HepG2 (cell line): Measurements from ENCODE around the gene AQP12A. TPM values are rescaled to one million over a fixed set of nuclear protein-coding genes. Genes with fewer than 3 reads are reported as not detected.

Experiments
- ATAC-seq: fragments of 200-7000 bp; cut with Tn5 transposase; 3 replicates; pipeline ENCODE4 v1.9.1; 2020; ENCODE audit warnings: mild to moderate bottlenecking, moderate library complexity
- BruUV-seq: library from RNA; stranded (reverse); fragments of 400-500 nt; replicated peaks from 2 replicates; lab custom pipeline; 2021; lab: Mats Ljungman, UMichigan
- CTCF ChIA-PET: fragments of 300-600 bp; formaldehyde crosslinking; extraction: SDS; loops from one replicate; lab custom pipeline; 2021; ENCODE audit warnings: low total read pairs, inconsistent platforms, low intra/inter-chr PET ratio; lab: Yijun Ruan, JAX
- POLR2A ChIA-PET: fragments of 350-600 bp; sonication (Branson Sonifier 250); formaldehyde crosslinking; loops from one replicate; lab custom pipeline; 2020; ENCODE audit warnings: antibody characterized with exemption, inconsistent platforms; lab: Yijun Ruan, JAX
- DNase-seq: peaks from one replicate; pipeline ENCODE4 v3.0.0-alpha.2; 2015; ENCODE audit warnings: low spot score
- FAIRE-seq: peaks from 3 replicates; lab custom pipeline; 2011; peaks lifted over from hg19 to GRCh38; lab: Jason Lieb, UNC
- H2AFZ ChIP-seq: one replicate; pipeline ENCODE4 v1.6.1; 2011; ENCODE audit warnings: low read length, inconsistent platforms
- H3K27ac ChIP-seq: fragments of 300-600 bp; 3 replicates; pipeline ENCODE4 v1.8.0; 2011; ENCODE audit warnings: mixed run types, mild to moderate bottlenecking, mixed read lengths, low read length, inconsistent platforms; ENCODE audit not compliant: insufficient read depth; ENCODE audit errors: extremely low read length
- H3K27me3 ChIP-seq, 2 experiments: fragments of 200-600 bp in 1 of 2; 2 replicates in 1 of 2; 3 replicates in 1 of 2; pipeline versions ENCODE4 v1.6.0 to v1.8.0; 2011; ENCODE audit warnings: low read length in 2 of 2, mild to moderate bottlenecking in 2 of 2, moderate library complexity in 2 of 2, inconsistent platforms in 1 of 2; ENCODE audit not compliant: insufficient read depth in 2 of 2, control insufficient read depth in 1 of 2
- H3K36me3 ChIP-seq, 2 experiments: fragments of 200-600 bp in 1 of 2; replicated peaks in 1 of 2; 2 replicates in 1 of 2; 3 replicates in 1 of 2; pipeline versions ENCODE4 v1.5.1 to v1.8.0; 2011; ENCODE audit warnings: low read length in 2 of 2, inconsistent platforms in 1 of 2; ENCODE audit not compliant: insufficient read depth in 2 of 2, control insufficient read depth in 1 of 2
- H3K4me1 ChIP-seq: 2 replicates; pipeline ENCODE4 v1.5.1; 2012; ENCODE audit warnings: low read length, inconsistent platforms; ENCODE audit not compliant: insufficient read depth
- H3K4me2 ChIP-seq: 2 replicates; pipeline ENCODE4 v1.6.0; 2011; ENCODE audit warnings: low read depth, low read length, inconsistent platforms
- H3K4me3 ChIP-seq, 3 experiments: fragments of 200-600 bp in 1 of 3; sonication (generic), shearing (Covaris generic) in 1 of 3; replicated peaks in 1 of 3; 2 replicates each; pipeline ENCODE4 v1.5.1; 2011 to 2016; ENCODE audit warnings: low read length in 3 of 3, inconsistent platforms in 2 of 3, low read depth in 2 of 3, mild to moderate bottlenecking in 2 of 3, control low read depth in 1 of 3, mixed read lengths in 1 of 3; ENCODE audit not compliant: insufficient read depth in 1 of 3
- H3K79me2 ChIP-seq: one replicate; pipeline ENCODE4 v1.6.1; 2011; ENCODE audit warnings: low read length, inconsistent platforms; ENCODE audit not compliant: insufficient read depth
- H3K9ac ChIP-seq: 2 replicates; pipeline ENCODE4 v1.6.0; 2011; ENCODE audit warnings: mild to moderate bottlenecking, low read depth, low read length, inconsistent platforms; ENCODE audit not compliant: insufficient read depth
- H3K9me3 ChIP-seq: 2 replicates; pipeline ENCODE4 v1.5.1; 2012; ENCODE audit warnings: mild to moderate bottlenecking, low read length
- H4K20me1 ChIP-seq: 2 replicates; pipeline ENCODE4 v1.6.0; 2011; ENCODE audit warnings: inconsistent platforms, mild to moderate bottlenecking, low read length, moderate library complexity; ENCODE audit not compliant: insufficient read depth
- NFYB ChIP-seq: sonication (generic); formaldehyde crosslinking; IDR thresholded peaks from 2 replicates; pipeline ENCODE4 v1.4.0; 2020; ENCODE audit warnings: missing genetic modification reagents
- NR2F1 ChIP-seq, 2 experiments: fragments of 450-650 bp in 1 of 2; formaldehyde crosslinking in 1 of 2; IDR thresholded peaks; 2 replicates each; pipeline versions ENCODE4 v1.5.0 to v1.6.1; 2016 to 2020; ENCODE audit warnings: mild to moderate bottlenecking in 1 of 2, missing compliant biosample characterization in 1 of 2, missing genetic modification reagents in 1 of 2, moderate library complexity in 1 of 2
- RNF2 ChIP-seq: fragments of 450-650 bp; conservative IDR thresholded peaks from 2 replicates; pipeline ENCODE4 v1.6.1; 2016; ENCODE audit warnings: low read depth
- TGIF2 ChIP-seq: IDR thresholded peaks from 2 replicates; pipeline ENCODE4 v1.6.1; 2016; ENCODE audit warnings: control low read depth, missing compliant biosample characterization
- ZFP91 ChIP-seq: sonication (generic); formaldehyde crosslinking; IDR thresholded peaks from 2 replicates; pipeline ENCODE4 v1.9.0; 2022; ENCODE audit warnings: missing genetic modification reagents, mild to moderate bottlenecking, borderline replicate concordance
- WGBS: methylation state at CpG from one replicate; pipeline ENCODE4 v1.1.6; 2017; ENCODE audit warnings: low lambda C conversion rate; 5-methylcytosine and 5-hydroxymethylcytosine counted together
- in situ Hi-C: cut with HindIII; loops from 2 replicates; pipeline ENCODE4 v1.10.0; 2017; ENCODE audit warnings: low pct_unique_long_range_greater_than_20kb; ENCODE audit not compliant: extremely low pct_ligation_motif_present
- intact Hi-C: fragments of 100-400 bp; cut with micrococcal nuclease; formaldehyde crosslinking; loops from one replicate; pipeline ENCODE4 v1.10.0; 2022; ENCODE audit not compliant: unreplicated experiment
- polyA plus RNA-seq, 8 experiments: library from polyadenylated mRNA; depleted of rRNA in 3 of 8; stranded (reverse) in 7 of 8; unstranded in 1 of 8; fragments of >200 nt; fragmentation: Illumina TruSeq in 4 of 8; extraction: Trizol in 4 of 8; gene quantifications; 2 replicates each; pipeline versions ENCODE4 v1.2.1 to v1.2.3, GENCODE V29; 2011 to 2016; ENCODE audit warnings: low read depth in 4 of 8, missing spikeins in 1 of 8, mixed read lengths in 1 of 8; ENCODE audit not compliant: insufficient read depth in 1 of 8
- total RNA-seq, 5 experiments: library from RNA; depleted of rRNA; stranded (reverse); fragments of >200 nt; fragmentation: Illumina TruSeq; extraction: Trizol; gene quantifications; 2 replicates each; pipeline ENCODE4 v1.2.3, GENCODE V29; 2016; ENCODE audit warnings: low read depth in 1 of 5

The AQP12A gene
- total and polyA plus RNA-seq, 2 of the 13 experiments (the other 11 are each of a cell fraction or from before 2014, with no cell fraction given) = not detected

- TF ChIP-seq RNF2 = no peak
Measured at GRCh38 chr2:240642806-240643092, 48.9 kb upstream of the AQP12A start (continued).

- no peaks in the 10 kb centered on the region for H3K79me2 ChIP-seq
- BruUV-seq = no TSS peak
- no peaks in the 10 kb centered on the region; the same call in 1 of the 2 replicates for H4K20me1 ChIP-seq
- DNase-seq = no peak
- WGBS = 12% methylated on average over 10 of the region's 13 CpGs
- TF ChIP-seq TGIF2 (CRISPR knock-in tag) = no peak
- ChIA-PET CTCF (no interaction called here), POLR2A (no interaction called here)
- no peak overlapping the region for H3K4me2 ChIP-seq
- intact Hi-C loops (loop anchor here (10.0 kb wide), 1 partner anchor 128 kb away; no protein-coding TSS in a partner anchor), in situ Hi-C loops (no loop called here)
- H3K4me1 ChIP-seq = no peaks in the 10 kb centered on the region
- H3K36me3 ChIP-seq = no peaks in the 10 kb centered on the region
- no peak overlapping the region for H3K9ac ChIP-seq
- no peak overlapping the region for H2AFZ ChIP-seq
- H3K4me3 ChIP-seq = no peak overlapping the region
- H3K27ac ChIP-seq = no peak overlapping the region
- no peak for FAIRE-seq
- no peaks in the 10 kb centered on the region for H3K9me3 ChIP-seq
- H3K27me3 ChIP-seq = peaks cover 44 to 82% of the 10 kb centered on the region in 2 experiments
- ATAC-seq = no peak
Measured at GRCh38 chr2:240643093-240643810, 48.4 kb upstream of the AQP12A start.

GRCh38 chr2:240643811-240644150 is 47.9 kb upstream of the AQP12A start:
- WGBS = 21% methylated on average over 13 of the region's 15 CpGs
- no peak overlapping the region for H2AFZ ChIP-seq
- no peak overlapping the region for H3K4me3 ChIP-seq
- in situ Hi-C loops = no loop called here
- no peak overlapping the region for H3K27ac ChIP-seq
- ATAC-seq = no peak
- BruUV-seq = no TSS peak
- H4K20me1 ChIP-seq = no peaks in the 10 kb centered on the region; the same call in 1 of the 2 replicates
- no peaks in the 10 kb centered on the region for H3K36me3 ChIP-seq
- ChIA-PET CTCF (no interaction called here), POLR2A (no interaction called here)
- H3K27me3 ChIP-seq = peaks cover 44 to 82% of the 10 kb centered on the region in 2 experiments
- H3K79me2 ChIP-seq = no peaks in the 10 kb centered on the region
- no peak for TF ChIP-seq NR2F1 (CRISPR knock-in tag; IDR thresholded peaks at IDR 0.05)
- no peak for TF ChIP-seq NFYB
- TF ChIP-seq ZFP91 (CRISPR knock-in tag) = no peak
- intact Hi-C loops = loop anchor here (10.0 kb wide), 1 partner anchor 129 kb away; no protein-coding TSS in a partner anchor
- DNase-seq = no peak
- no peak for FAIRE-seq
- H3K9ac ChIP-seq = no peak overlapping the region
- H3K4me1 ChIP-seq = no peaks in the 10 kb centered on the region
- H3K9me3 ChIP-seq = no peaks in the 10 kb centered on the region
- H3K4me2 ChIP-seq = no peak overlapping the region
